ENCODE measurements around the gene FAM151B. TPM values are rescaled to one million over a fixed set of nuclear protein-coding genes. Genes with fewer than 3 reads are reported as not detected.

FAM151B gene
- total and polyA plus RNA-seq, 10 of the 15 experiments (the other 5 are each of a cell fraction or from before 2014, with no cell fraction given) = 0.05 to 0.79 (median 0.22) TPM

- intact Hi-C loops (cut with micrococcal nuclease; ENCODE audit: unreplicated experiment) = no loop called here
- no peak overlapping the region for H3K4me3 ChIP-seq
- H3K36me3 ChIP-seq (ENCODE audit: control insufficient read depth in 2 of 2, insufficient read depth in 2 of 2, low read length in 1 of 2) = no peaks in the 10 kb centered on the region
- TF ChIP-seq YY1 (IDR thresholded peaks at IDR 0.05; ENCODE audit: low read depth, low read length) (no peak), ATF2 (IDR thresholded peaks at IDR 0.05; ENCODE audit: low read length) (no peak), ZNF207 (IDR thresholded peaks at IDR 0.05; ENCODE audit: borderline replicate concordance) (no peak)
- TF ChIP-seq, protein P1, sequence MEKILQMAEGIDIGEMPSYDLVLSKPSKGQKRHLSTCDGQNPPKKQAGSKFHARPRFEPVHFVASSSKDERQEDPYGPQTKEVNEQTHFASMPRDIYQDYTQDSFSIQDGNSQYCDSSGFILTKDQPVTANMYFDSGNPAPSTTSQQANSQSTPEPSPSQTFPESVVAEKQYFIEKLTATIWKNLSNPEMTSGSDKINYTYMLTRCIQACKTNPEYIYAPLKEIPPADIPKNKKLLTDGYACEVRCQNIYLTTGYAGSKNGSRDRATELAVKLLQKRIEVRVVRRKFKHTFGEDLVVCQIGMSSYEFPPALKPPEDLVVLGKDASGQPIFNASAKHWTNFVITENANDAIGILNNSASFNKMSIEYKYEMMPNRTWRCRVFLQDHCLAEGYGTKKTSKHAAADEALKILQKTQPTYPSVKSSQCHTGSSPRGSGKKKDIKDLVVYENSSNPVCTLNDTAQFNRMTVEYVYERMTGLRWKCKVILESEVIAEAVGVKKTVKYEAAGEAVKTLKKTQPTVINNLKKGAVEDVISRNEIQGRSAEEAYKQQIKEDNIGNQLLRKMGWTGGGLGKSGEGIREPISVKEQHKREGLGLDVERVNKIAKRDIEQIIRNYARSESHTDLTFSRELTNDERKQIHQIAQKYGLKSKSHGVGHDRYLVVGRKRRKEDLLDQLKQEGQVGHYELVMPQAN (conservative IDR thresholded peaks at IDR 0.05) = no peak
- H4K20me1 ChIP-seq (ENCODE audit: control insufficient read depth, insufficient read depth) = no peaks in the 10 kb centered on the region
- H2AFZ ChIP-seq (ENCODE audit: control insufficient read depth, low read depth, low read length) = no peak overlapping the region
- no peaks in the 10 kb centered on the region for H3K4me1 ChIP-seq (ENCODE audit: control insufficient read depth, insufficient read depth, low read length)
- no peak for ATAC-seq
- no peak overlapping the region for H3K27ac ChIP-seq (ENCODE audit: control insufficient read depth, insufficient read depth)
- in situ Hi-C loops (cut with MboI) = no loop called here
- ChIA-PET CTCF (interaction anchor here (1.3 kb wide), 1 partner anchor 81 kb away, joined by 3 read pairs; no protein-coding TSS in a partner anchor), SMC1A (ENCODE audit: uncharacterized antibody, unreplicated experiment) (no interaction called here), POLR2A (no interaction called here), RAD21 (ENCODE audit: unreplicated experiment) (no interaction called here)
- no peaks in the 10 kb centered on the region for H3K27me3 ChIP-seq (replicated peaks in 1 of 2; ENCODE audit: control insufficient read depth in 2 of 2, insufficient read depth in 2 of 2, low read length in 1 of 2)
- FAIRE-seq = no peak
- DNase-seq (ENCODE audit: low read depth, low spot score) = no peak
- no peak overlapping the region for H3K9ac ChIP-seq (ENCODE audit: control insufficient read depth, insufficient read depth, low read length)
- no peaks in the 10 kb centered on the region for H3K9me3 ChIP-seq (replicated peaks; ENCODE audit: control insufficient read depth, insufficient read depth, low read length)
- H3K4me2 ChIP-seq (ENCODE audit: control insufficient read depth, insufficient read depth) = no peak overlapping the region
- no peaks in the 10 kb centered on the region for H3K79me2 ChIP-seq (ENCODE audit: control insufficient read depth, insufficient read depth, low read length)
- WGBS (ENCODE audit: insufficient coverage, insufficient replicate concordance, low lambda C conversion rate, missing lambda C conversion rate) = 48% methylated on average over 5 of the region's 5 CpGs
- no TSS peak for BruUV-seq (replicated peaks)
Observed at GRCh38 chr5:80590766-80591165, 102.9 kb downstream of the FAM151B start.

- H2AFZ ChIP-seq (ENCODE audit: control insufficient read depth, low read depth, low read length) = no peak overlapping the region
- no peak overlapping the region for H3K9ac ChIP-seq (ENCODE audit: control insufficient read depth, insufficient read depth, low read length)
- no peaks in the 10 kb centered on the region for H3K9me3 ChIP-seq (replicated peaks; ENCODE audit: control insufficient read depth, insufficient read depth, low read length)
- WGBS (ENCODE audit: insufficient coverage, insufficient replicate concordance, low lambda C conversion rate, missing lambda C conversion rate) = 80% methylated on average over 3 of the region's 3 CpGs
- H3K79me2 ChIP-seq (ENCODE audit: control insufficient read depth, insufficient read depth, low read length) = no peaks in the 10 kb centered on the region
- H3K4me1 ChIP-seq (ENCODE audit: control insufficient read depth, insufficient read depth, low read length) = no peaks in the 10 kb centered on the region
- FAIRE-seq (no peak), DNase-seq (ENCODE audit: low read depth, low spot score) (no peak), ATAC-seq (no peak)
- no peak overlapping the region for H3K27ac ChIP-seq (ENCODE audit: control insufficient read depth, insufficient read depth)
- H3K36me3 ChIP-seq (ENCODE audit: control insufficient read depth in 2 of 2, insufficient read depth in 2 of 2, low read length in 1 of 2) = no peaks in the 10 kb centered on the region
- H3K27me3 ChIP-seq (replicated peaks in 1 of 2; ENCODE audit: control insufficient read depth in 2 of 2, insufficient read depth in 2 of 2, low read length in 1 of 2) = no peaks in the 10 kb centered on the region
- intact Hi-C loops (cut with micrococcal nuclease; ENCODE audit: unreplicated experiment) (no loop called here), in situ Hi-C loops (cut with MboI) (no loop called here)
- CTCF ChIA-PET = no interaction called here
- SMC1A ChIA-PET (ENCODE audit: uncharacterized antibody, unreplicated experiment) = no interaction called here
- RAD21 ChIA-PET (ENCODE audit: unreplicated experiment) = no interaction called here
- BruUV-seq (replicated peaks) = no TSS peak
- H3K4me2 ChIP-seq (ENCODE audit: control insufficient read depth, insufficient read depth) = no peak overlapping the region
- no peak overlapping the region for H3K4me3 ChIP-seq
- TF ChIP-seq BCL11A (IDR thresholded peaks at IDR 0.05; ENCODE audit: low read depth, low read length) = no peak
- no peaks in the 10 kb centered on the region for H4K20me1 ChIP-seq (ENCODE audit: control insufficient read depth, insufficient read depth)
- POLR2A ChIA-PET = no interaction called here
Observed at GRCh38 chr5:80591352-80591751, 103.5 kb downstream of the FAM151B start.

Data from GM12878 (cell line).